SIG-M5 treated with dmso at 0.1 percent for 504 hours (cell line): ENCODE measurements around the gene ZDHHC12.

Experiments
- DNase-seq: peaks from one replicate; lab custom pipeline; 2025; ENCODE audit not compliant: unreplicated experiment; lab: John Stamatoyannopoulos, UW

Gene ZDHHC12

GRCh38 chr9:128731093-128731492, 7.2 kb upstream of the ZDHHC12 start:
- no peak for DNase-seq

- no peak for DNase-seq
These were observed 6.0 kb upstream of the ZDHHC12 start for GRCh38 chr9:128729766-128730517.

DNA sequence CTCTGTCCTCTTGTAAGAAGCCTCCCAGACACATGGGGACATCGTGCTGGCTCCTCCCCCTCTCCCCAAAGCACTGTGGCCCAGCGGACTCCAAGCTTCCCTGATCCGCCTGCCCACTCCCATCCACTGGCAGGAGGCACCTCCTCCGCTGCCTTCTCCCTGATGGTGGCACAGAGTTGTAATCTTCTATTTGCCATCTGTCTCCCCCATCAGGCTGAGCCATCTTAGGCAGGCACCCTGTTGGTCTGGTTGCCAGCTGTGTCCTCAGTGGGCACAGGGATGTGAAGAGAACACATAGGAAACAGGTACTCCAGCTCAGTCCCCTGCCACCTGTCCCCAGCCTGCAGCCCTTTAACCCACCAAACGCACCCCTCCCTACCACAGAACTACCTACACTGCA, 5.4 kb upstream of the ZDHHC12 start:
- DNase-seq = no peak

DNA sequence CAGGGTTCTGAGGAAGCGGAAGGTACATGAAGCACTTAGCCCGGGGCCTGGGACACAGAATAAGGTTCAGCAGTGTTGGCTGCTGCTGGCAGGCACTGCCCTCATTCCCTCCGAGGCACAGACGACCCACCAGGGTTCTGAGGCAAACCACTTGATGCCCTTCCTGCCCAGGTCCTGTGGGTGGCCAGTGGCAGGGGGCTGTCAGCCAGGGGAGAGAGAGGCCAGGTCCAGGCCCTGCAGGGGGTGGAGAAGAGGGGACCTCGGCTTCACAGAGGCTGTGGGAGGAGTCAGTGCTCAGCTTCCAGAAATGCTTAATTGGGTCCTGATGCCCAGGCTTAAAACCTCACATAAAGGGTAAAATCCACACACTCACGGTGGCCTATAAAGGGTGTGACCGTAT, 4.4 kb upstream of the ZDHHC12 start:
- DNase-seq = no peak

DNA sequence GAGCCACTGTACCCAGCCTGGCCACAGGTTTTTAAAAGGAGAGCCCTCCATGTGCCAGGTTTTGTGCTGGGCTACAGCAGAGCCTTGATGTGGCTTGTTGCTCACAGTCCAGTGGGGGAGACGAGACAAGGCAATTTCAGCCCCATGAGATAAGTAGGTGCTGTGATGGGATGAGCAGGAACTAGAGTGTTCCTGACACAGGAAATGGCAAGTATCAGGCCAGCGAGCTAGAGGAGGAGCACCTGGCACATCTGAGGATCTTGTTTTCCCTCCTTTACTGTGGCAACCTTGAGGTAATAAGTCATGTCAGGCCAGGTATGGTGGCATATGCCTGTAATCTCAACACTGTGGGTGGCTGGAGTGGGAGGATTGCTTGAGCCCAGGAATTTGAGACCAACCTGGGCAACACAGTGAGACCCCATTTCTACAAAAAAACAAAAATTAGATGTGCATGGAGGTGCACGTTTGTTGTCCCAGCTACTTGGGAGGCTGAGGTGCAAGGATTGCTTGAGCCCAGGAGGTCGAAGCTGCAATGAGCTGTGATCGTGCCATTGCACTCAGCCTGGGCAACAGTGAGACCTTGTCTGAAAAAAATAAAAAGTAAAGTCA, 3.8 kb upstream of the ZDHHC12 start:
- no peak for DNase-seq

GRCh38 chr9:128724744-128725211, 851 bp upstream of the ZDHHC12 start:
- DNase-seq = peak; percentile 72

GRCh38 chr9:128723352-128723865, 518 bp downstream of the ZDHHC12 start:
- no peak for DNase-seq

DNA sequence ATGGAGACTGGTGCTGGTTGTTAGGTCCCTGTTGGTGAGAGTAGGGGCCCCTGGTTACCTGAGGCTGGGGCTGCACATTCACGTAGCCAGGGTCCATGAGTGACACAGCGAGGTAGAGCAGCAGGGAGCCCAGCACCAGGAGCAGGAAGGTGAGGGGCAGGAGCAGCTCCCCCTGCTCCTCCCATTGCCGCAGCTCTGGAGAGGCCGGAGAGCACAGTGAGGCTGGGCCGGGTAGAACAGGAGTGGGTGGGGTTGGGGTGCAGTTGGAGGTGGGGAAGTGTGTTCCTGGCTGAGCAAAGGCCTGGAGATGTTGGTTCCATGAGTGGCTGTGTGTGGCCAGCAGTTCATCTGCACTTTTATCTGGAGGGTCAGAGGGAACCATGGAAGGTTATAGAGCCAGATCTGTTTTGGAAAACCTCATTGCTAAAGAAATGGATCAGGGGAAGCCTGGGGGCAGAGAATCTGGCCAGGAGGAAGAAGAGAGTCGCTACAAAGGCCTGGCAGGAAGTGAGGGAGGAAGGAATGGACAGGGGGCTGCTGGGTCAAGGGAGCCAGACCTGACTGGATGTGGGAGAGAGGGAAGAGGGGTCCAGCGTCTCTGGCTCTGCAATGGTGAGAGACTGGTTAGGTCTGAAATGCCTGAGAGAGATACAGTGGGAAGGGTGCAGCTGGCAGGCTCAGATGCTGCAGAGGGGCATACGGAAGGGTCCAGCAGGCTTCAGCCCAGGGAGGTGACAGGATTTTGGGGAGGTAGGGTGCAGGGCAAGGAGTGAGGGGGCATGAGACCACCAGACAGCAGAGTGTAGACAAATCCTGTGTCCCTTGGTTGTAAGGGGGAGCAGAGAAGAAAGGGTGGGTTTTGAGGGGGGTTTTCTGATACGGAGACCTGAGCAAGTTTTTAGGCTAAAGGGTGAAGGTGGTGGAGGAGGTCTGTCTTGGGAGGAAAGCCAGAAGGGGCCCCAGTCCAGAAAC, 1.3 kb downstream of the ZDHHC12 start:
- DNase-seq = no peak

DNA sequence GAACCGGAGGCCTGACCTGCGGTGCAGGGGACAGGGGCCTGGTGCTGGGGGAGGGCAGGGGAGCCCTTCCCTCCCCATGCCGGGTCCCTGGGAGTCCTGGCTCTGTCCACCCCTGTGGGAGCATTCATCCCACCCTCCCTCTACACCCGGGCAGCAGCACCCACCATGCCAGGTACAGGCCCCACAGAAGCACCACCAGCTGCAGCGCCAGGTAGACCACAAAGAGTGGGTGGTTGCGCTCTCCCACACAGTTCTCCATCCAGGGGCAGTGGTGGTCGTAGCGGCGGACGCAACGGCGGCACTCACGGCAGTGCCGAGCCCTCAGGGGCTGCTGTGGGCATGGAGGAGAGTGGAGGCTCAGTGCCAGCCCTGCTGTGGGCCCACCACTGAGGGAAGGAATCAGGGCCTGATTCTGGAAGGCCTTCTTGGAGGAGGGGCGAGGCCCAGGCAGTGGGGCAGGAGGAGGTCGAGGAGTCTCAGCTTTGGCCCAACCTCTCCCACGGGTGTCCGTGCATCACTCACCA, 2.4 kb downstream of the ZDHHC12 start:
- DNase-seq = no peak

DNA sequence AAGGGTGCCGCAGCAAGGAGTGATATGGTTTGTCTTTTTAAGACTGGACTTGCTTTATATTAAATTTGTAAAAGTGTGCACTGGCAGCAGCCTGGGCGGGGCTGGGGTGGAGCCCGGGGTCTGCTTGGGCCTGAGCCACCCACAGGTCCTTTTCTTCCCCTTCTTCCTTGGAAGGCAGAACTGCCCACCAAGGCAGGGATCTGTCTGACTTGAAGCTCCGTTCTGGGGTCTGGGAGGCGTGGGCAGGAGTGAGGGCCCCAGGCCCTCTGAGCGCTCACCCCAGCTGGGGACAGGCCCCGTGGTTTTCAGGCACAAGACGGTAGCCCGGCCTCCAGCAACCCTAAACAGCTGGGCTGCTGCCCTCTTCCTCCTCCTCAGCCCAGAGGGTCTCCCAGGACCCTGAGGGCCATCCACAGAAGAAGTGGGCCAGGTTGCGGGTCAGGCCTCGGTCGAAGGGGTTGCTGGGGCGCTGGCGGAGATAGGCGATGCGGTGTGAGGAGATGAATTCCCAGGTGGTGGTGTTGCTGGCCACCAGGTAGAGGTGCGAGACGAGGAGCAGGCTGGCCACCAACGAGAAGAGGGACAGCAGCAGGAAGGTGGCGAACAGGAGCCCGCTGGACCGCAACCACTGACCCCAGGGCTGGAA, 3.0 kb downstream of the ZDHHC12 start:
- DNase-seq = no peak

DNA sequence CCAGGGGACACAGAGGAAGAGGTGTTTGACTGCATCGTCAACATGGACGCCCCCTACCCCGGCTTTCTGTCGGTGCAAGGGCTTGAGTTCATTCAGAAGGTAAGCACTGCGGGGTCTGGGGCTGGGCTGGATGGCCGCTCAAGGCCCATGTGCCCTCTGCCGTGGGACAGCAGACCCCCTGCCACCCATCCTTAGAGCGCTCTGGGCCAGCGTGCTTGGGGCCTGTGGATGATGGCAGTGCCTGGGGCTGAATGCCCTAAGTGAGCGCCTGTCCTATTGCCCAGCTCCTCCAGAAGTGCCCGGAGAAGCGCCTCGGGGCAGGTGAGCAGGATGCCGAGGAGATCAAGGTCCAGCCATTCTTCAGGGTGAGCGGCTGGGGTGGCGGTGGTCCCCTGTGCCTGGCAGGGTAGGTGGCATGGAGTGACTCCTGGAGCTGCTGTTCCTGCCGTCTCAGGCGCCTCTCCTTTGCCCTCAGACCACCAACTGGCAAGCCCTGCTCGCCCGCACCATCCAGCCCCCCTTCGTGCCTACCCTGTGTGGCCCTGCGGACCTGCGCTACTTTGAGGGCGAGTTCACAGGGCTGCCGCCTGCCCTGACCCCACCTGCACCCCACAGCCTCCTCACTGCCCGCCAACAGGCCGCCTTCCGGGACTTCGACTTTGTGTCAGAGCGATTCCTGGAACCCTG, 3.9 kb downstream of the ZDHHC12 start:
- no peak for DNase-seq

- DNase-seq = no peak
These were observed 5.5 kb downstream of the ZDHHC12 start for GRCh38 chr9:128718475-128718874.

- DNase-seq = no peak
These were observed 5.9 kb downstream of the ZDHHC12 start for GRCh38 chr9:128718047-128718446.

GRCh38 chr9:128716581-128717254, 7.2 kb downstream of the ZDHHC12 start:
- no peak for DNase-seq

DNA sequence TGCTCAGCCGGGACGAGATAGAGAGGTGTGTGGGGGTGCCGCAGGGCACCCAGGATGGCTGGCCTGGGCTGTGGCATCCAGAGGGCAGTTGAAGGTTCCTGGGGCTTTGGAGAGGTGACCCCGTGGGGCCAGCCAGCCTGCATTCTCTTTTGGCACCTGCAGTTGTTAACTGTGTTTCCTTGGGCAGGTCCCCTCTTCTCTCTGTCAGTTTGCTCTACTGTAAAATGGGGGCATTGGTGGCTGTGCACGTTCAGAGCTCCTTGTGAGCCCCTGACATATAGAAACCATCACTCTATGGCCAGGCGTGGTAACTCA, 8.5 kb downstream of the ZDHHC12 start:
- DNase-seq = no peak

- DNase-seq = no peak
These were observed 9.1 kb downstream of the ZDHHC12 start for GRCh38 chr9:128714586-128715435.

DNA sequence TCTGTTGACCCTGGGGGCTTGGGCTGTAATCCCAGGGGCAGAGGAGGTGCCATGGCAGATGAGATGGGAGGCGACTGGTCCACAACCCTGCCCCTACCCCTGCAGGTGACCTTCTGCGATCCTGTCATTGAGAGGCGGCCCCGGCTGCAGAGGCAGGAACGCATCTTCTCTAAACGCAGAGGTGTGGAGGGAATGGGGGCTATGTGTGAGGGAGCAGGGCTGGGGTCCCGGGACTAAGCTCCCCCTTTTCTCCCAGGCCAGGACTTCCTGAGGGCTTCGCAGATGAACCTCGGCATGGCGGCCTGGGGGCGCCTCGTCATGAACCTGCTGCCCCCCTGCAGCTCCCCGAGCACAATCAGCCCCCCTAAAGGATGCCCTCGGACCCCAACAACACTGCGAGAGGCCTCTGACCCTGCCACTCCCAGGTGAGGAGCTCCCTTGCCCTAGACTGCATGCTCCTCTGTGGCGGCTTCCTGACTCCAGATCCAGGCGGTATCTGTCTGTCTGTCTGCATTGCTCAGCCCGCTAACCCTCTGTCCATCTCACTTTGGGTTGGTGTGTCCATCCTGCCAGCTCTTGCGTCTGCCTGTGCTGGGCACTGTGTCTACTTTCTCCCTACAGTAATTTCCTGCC, 9.9 kb downstream of the ZDHHC12 start:
- no peak for DNase-seq

- no peak for DNase-seq
These were observed 10.5 kb downstream of the ZDHHC12 start for GRCh38 chr9:128713411-128713780.
